ENCODE results near the gene TMEM178B.
"Not testable (repeated sequence)": the region's sequence is repeated elsewhere in the genome, so short reads cannot be mapped to it uniquely, and the experiment has no call there.

Gene TMEM178B

DNA sequence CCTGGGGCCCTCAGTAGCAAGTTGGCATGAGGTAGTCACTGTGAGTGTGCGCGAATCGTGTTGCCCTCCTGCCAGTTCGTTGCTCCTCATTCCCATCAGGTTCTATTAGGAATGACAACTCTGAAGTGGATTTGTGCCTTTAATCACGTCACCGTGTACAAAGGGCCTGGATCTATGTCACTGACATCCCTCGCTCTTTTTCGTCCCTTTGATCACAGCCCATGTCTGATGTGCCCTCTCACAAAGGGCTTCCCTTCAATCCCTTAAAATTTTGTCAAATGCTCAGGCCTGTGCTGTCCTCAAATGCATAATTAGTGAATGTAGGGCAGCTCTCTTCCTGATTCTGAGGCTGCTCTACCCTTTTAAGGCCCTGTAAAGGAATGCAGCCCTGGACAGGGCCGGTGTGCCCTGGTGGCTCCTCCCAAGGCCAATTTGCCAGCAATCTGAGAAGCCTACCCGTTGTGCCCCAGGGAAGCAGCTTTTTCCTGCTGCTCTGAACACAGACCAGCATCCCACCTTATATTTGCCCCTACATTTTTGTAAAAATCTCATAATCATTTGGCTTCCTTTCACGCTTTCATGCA, 93.6 kb downstream of the TMEM178B start:
- TF ChIP-seq, protein P1, sequence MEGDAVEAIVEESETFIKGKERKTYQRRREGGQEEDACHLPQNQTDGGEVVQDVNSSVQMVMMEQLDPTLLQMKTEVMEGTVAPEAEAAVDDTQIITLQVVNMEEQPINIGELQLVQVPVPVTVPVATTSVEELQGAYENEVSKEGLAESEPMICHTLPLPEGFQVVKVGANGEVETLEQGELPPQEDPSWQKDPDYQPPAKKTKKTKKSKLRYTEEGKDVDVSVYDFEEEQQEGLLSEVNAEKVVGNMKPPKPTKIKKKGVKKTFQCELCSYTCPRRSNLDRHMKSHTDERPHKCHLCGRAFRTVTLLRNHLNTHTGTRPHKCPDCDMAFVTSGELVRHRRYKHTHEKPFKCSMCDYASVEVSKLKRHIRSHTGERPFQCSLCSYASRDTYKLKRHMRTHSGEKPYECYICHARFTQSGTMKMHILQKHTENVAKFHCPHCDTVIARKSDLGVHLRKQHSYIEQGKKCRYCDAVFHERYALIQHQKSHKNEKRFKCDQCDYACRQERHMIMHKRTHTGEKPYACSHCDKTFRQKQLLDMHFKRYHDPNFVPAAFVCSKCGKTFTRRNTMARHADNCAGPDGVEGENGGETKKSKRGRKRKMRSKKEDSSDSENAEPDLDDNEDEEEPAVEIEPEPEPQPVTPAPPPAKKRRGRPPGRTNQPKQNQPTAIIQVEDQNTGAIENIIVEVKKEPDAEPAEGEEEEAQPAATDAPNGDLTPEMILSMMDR (IDR thresholded peaks at IDR 0.05; ENCODE audit: low read depth, low read length), result no peak
- H3K4me3 ChIP-seq (ENCODE audit: low read depth, low read length), result no peak overlapping the region

DNA sequence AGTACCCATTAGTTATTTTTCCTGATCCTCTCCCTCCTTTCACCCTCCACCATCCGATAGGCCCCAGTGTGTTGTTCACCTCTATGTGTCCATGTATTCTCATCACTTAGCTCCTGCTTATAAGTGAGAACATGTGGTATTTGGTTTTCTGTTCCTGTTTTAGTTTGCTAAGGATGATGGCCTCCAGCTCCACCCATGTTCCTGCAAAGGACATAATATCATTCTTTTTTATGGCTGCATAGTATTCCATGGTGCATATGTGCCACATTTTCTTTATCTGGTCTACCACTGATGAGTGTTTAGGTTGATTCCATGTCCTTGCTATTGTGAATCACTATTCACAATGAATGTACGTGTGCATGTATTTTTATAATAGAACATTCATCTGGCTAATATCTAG, 95.3 kb downstream of the TMEM178B start:
- H3K4me3 ChIP-seq (ENCODE audit: low read depth, low read length), result not testable (repeated sequence)

DNA sequence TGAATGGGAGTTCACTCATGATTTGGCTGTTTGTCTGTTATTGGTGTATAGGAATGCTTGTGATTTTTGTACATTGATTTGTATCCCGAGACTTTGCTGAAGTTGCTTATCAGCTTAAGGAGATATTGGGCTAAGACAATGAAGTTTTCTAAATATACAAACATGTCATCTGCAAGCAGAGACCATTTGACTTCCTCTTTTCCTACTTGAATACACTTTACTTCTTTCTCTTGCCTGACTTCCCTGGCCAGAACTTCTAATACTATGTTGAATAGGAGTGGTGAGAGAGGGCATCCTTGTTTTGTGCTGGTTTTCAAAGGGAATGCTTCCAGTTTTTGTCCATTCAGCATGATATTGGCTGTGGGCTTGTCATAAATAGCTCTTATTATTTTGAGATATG, 101.9 kb downstream of the TMEM178B start:
- not testable (repeated sequence) for H3K4me3 ChIP-seq (ENCODE audit: low read depth, low read length)

DNA sequence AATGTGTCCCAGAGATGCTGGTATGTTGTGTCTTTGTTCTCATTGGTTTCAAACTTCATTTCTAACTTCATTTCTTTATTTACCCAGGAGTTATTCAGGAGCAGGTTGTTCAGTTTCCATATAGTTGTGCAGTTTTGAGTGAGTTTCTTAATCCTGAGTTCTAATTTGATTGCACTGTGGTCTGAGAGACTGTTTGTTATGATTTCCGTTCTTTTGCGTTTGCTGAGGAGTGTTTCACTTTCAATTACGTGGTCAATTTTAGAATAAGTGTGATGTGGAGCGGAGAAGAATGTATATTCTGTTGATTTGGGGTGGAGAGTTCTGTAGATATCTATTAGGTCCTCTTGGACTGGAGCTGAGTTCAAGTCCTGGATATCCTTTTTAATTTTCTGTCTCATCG, 103.3 kb downstream of the TMEM178B start:
- peak overlapping the region; percentile 36 for H3K4me3 ChIP-seq (ENCODE audit: low read depth, low read length)

DNA sequence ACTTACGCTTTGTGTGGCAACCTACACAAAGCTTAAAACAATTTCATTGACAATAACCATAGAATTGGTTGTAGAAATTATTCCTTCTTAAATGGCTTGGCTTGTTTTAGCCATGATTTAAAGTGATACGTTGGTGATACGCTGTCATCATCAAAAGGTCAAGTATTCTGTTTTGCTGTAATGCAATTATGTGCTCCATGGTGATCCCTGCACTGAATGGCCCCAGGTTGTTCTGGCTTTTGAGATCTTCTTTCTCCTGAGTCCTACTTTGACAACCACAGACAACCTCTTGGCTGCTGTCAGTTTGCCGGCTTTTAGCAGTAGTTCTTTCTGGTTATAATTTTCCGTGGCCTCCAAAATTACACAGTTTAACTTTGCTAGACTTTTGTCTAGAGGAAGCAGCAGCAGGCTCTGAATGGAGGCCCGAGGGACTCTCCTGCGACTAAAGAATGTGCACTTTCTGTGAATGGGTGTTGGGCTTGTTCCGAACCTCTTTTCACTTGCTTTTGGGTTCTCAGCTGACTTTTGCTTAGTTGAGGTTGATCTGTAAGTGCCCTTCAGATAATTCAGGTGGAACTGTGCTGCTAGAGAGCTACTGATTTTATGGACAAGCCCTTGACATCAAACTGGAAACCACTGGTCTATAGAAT, 104.7 kb downstream of the TMEM178B start:
- H3K4me3 ChIP-seq (ENCODE audit: low read depth, low read length), result no peak overlapping the region
- TF ChIP-seq, protein P1 (IDR thresholded peaks at IDR 0.05; ENCODE audit: low read depth, low read length), result no peak

DNA sequence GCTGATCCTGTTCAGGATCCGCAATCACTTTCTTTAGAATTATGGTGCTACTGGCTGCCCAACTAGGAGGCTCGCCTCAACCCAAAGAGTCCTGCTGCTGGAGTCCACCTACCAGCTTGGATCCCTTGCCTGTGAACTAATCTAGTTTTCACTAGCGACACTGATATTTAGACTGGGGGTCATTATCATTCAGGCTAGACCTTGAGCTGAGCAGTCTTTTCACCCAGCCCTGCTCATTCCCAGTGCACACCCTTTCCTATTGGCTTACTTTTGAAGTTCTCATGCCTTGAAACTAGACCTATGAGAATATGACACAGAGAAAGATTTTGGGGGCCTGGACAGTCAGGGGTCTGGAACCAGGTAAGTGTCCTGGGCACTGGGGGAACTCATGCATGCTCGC, 107.9 kb downstream of the TMEM178B start:
- no peak overlapping the region for H3K4me3 ChIP-seq (ENCODE audit: low read depth, low read length)
- TF ChIP-seq, protein P1 (IDR thresholded peaks at IDR 0.05; ENCODE audit: low read depth, low read length), result no peak

DNA sequence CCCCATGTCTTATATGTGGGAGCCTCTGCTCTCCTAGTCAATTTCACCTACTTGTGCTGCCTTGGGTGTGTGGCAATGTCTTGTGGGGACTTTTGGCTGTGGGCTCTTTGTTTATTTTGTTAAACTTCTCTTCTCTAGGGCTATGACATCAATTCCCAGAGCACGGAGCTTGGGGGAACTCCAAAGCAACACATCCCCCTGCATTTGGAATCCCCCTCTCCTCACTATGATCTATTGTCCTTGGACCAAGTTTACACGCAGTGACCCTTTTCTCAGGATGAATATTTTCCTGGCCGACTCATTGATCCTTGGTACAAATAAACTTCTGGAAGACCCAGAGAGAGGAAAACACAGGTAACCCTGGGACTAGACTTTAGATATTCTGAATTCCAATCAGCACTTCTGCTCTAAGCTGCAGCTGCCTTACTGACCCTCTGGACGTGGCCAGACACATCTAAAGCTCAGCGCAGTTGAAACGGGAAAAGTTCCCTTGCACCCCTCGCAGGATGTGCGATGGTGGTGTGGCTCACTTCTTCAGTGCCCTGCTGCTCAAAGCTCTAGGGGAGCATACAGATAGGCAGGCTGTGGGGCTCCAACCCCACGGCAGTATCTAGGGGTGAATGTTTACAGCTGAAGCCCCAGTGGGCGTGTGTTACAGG, 110.8 kb downstream of the TMEM178B start:
- TF ChIP-seq, protein P1 (IDR thresholded peaks at IDR 0.05; ENCODE audit: low read depth, low read length), result no peak
- H3K4me3 ChIP-seq (ENCODE audit: low read depth, low read length), result no peak overlapping the region

DNA sequence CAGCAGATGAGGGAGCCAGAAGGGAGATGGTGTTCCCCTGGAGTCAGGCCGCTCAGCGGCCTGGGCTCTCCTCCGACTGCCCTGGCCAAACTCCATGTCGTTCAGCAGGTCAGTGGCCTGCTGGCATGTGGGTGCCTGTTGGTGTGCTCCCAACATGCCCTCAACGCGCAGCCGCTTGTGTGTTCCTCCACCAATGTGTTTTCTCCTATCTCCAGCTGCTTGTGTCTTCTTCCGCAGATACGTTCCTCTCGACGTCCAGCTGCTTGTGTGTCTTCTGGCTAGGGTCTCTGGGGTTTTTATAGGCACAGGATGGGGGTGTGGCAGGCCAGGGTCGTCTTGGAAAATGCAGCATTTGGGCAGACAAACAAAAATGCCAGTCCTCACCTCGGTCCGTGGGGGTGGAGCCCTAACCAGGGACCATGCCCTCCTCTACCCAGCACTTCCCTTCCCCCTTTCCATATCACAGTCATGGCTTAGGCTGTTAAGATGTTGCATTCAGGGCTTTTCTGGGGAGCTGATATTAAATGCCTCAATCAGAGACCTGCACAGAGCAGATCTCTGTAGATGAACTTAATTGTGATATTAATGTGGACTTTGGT, 111.6 kb downstream of the TMEM178B start:
- H3K4me3 ChIP-seq (ENCODE audit: low read depth, low read length), result no peak overlapping the region
- TF ChIP-seq, protein P1 (IDR thresholded peaks at IDR 0.05; ENCODE audit: low read depth, low read length), result no peak
